Caki2 (cell line): ENCODE data around the gene MED8. TPM values are rescaled to one million over a fixed set of nuclear protein-coding genes. Genes with fewer than 3 reads are reported as not detected.
"Not testable (repeated sequence)": the region's sequence is repeated elsewhere in the genome, so short reads cannot be mapped to it uniquely, and the experiment has no call there.

Experiments used
- DNase-seq: peaks from one replicate; pipeline ENCODE4 v3.0.0-alpha.2; 2015; ENCODE audit warnings: low read depth
- in situ Hi-C: cut with HindIII; loops from 2 replicates; pipeline ENCODE4 v1.10.0; 2016; ENCODE audit warnings: low sequenced_read_pairs, low pct_unique_long_range_greater_than_20kb, mixed read lengths
- total RNA-seq: library from RNA; depleted of rRNA; stranded (reverse); fragments of >200 nt; shearing (Covaris generic); gene quantifications from 2 replicates; pipeline ENCODE4 v1.2.3, GENCODE V29; 2014; ENCODE audit warnings: low replicate concordance

Gene MED8
- total RNA-seq, 1 experiment from 2014 or later = 43.0 TPM

- in situ Hi-C loops = no loop called here
- no peak for DNase-seq
Observed at GRCh38 chr1:43396059-43396458, 6.5 kb upstream of the MED8 start.

GRCh38 chr1:43395523-43395922 lies 5.9 kb upstream of the MED8 start:
- in situ Hi-C loops = no loop called here
- no peak for DNase-seq

- no peak for DNase-seq
- in situ Hi-C loops = no loop called here
Observed at GRCh38 chr1:43392702-43393101, 3.1 kb upstream of the MED8 start.

- in situ Hi-C loops = no loop called here
- no peak for DNase-seq
Observed at GRCh38 chr1:43388613-43389012, 987 bp downstream of the MED8 start.

GRCh38 chr1:43387976-43388599 lies 1.5 kb downstream of the MED8 start:
- in situ Hi-C loops = no loop called here
- no peak for DNase-seq

GRCh38 chr1:43386676-43387075 lies 2.9 kb downstream of the MED8 start:
- in situ Hi-C loops = no loop called here
- no peak for DNase-seq

- DNase-seq = no peak
- in situ Hi-C loops = no loop called here
Observed at GRCh38 chr1:43383449-43383848, 6.2 kb downstream of the MED8 start.

GRCh38 chr1:43382027-43382779 lies 7.4 kb downstream of the MED8 start:
- in situ Hi-C loops = no loop called here
- DNase-seq = no peak

- in situ Hi-C loops = no loop called here
- no peak for DNase-seq
Observed at GRCh38 chr1:43381612-43382011, 8.0 kb downstream of the MED8 start.

GRCh38 chr1:43379476-43379875 lies 10.1 kb downstream of the MED8 start:
- in situ Hi-C loops = no loop called here

GRCh38 chr1:43377831-43378230 lies 11.8 kb downstream of the MED8 start:
- DNase-seq = no peak
- in situ Hi-C loops = no loop called here

More at GRCh38 chr1:43379476-43379875, 10.1 kb downstream of the MED8 start:
- no peak for DNase-seq

- in situ Hi-C loops = no loop called here
- no peak for DNase-seq
Observed at GRCh38 chr1:43376723-43377235, 12.8 kb downstream of the MED8 start.

GRCh38 chr1:43373066-43373940 lies 16.3 kb downstream of the MED8 start:
- peak; percentile 62 for DNase-seq
- in situ Hi-C loops = no loop called here

GRCh38 chr1:43372172-43372571 lies 17.4 kb downstream of the MED8 start:
- in situ Hi-C loops = no loop called here
- no peak for DNase-seq

GRCh38 chr1:43370564-43370963 lies 19.0 kb downstream of the MED8 start:
- in situ Hi-C loops = no loop called here
- DNase-seq = no peak

- in situ Hi-C loops, DNase-seq: not testable (repeated sequence)
Observed at GRCh38 chr1:43369779-43370178, 19.8 kb downstream of the MED8 start.

GRCh38 chr1:43368646-43369020 lies 21.0 kb downstream of the MED8 start:
- DNase-seq = no peak
- in situ Hi-C loops = no loop called here

- peak; percentile 89 for DNase-seq
- in situ Hi-C loops = no loop called here
Observed at GRCh38 chr1:43367904-43368645, 21.5 kb downstream of the MED8 start, which contains the start of gene ELOVL1. Gene ELOVL1, minus strand, starts transcription at chr1:43368011. Its CDS starts 2,402 bp downstream, at chr1:43365609.
